Mesendoderm (in vitro differentiated cells): Measurements from ENCODE around the gene TNNI3K.

ENCODE experiments used
- DNase-seq: peaks from one replicate; pipeline ENCODE4 v3.0.0; 2013
- H2AK5ac ChIP-seq: 2 replicates; pipeline ENCODE4 v1.6.1; 2013; ENCODE audit warnings: low read length, inconsistent platforms
- H2BK120ac ChIP-seq: 2 replicates; pipeline ENCODE4 v1.6.1; 2013; ENCODE audit warnings: low read depth, mild to moderate bottlenecking, low read length, moderate library complexity, mixed read lengths
- H2BK15ac ChIP-seq: replicated peaks from 2 replicates; pipeline ENCODE4 v1.6.1; 2013; ENCODE audit warnings: low read depth, mild to moderate bottlenecking, moderate library complexity
- H2BK5ac ChIP-seq: 2 replicates; pipeline ENCODE4 v1.6.1; 2013; ENCODE audit warnings: low read length, inconsistent platforms
- H3K18ac ChIP-seq: 2 replicates; pipeline ENCODE4 v1.6.1; 2013; ENCODE audit warnings: mild to moderate bottlenecking, low read length, mixed read lengths
- H3K23ac ChIP-seq: one replicate; pipeline ENCODE4 v1.6.1; 2013; ENCODE audit warnings: low read length
- H3K27ac ChIP-seq: 2 replicates; pipeline ENCODE4 v1.5.1; 2013; ENCODE audit warnings: low read depth, mild to moderate bottlenecking, inconsistent platforms, low read length, moderate library complexity
- H3K27me3 ChIP-seq: 2 replicates; pipeline ENCODE4 v1.6.1; 2013; ENCODE audit warnings: low read length, control low read depth, mild to moderate bottlenecking, inconsistent platforms; ENCODE audit not compliant: insufficient read depth, poor library complexity
- H3K36me3 ChIP-seq: 2 replicates; pipeline ENCODE4 v1.6.1; 2013; ENCODE audit warnings: low read length, inconsistent platforms; ENCODE audit not compliant: control insufficient read depth, insufficient read depth
- H3K4ac ChIP-seq: one replicate; pipeline ENCODE4 v1.6.1; 2013; ENCODE audit warnings: low read depth, mild to moderate bottlenecking, low read length, moderate library complexity
- H3K4me1 ChIP-seq: 2 replicates; pipeline ENCODE4 v1.6.1; 2013; ENCODE audit warnings: low read depth, low read length, inconsistent platforms; ENCODE audit not compliant: control insufficient read depth
- H3K4me2 ChIP-seq: 2 replicates; pipeline ENCODE4 v1.6.1; 2013; ENCODE audit warnings: low read length
- H3K4me3 ChIP-seq: 2 replicates; pipeline ENCODE4 v1.5.1; 2013; ENCODE audit warnings: mild to moderate bottlenecking, low read length
- H3K56ac ChIP-seq: one replicate; pipeline ENCODE4 v1.6.1; 2013; ENCODE audit warnings: low read length
- H3K79me1 ChIP-seq: 2 replicates; pipeline ENCODE4 v1.6.1; 2013; ENCODE audit warnings: low read length, inconsistent platforms
- H3K79me2 ChIP-seq: 2 replicates; pipeline ENCODE4 v1.6.1; 2013; ENCODE audit warnings: mild to moderate bottlenecking, low read length; ENCODE audit not compliant: control insufficient read depth, insufficient read depth
- H3K9ac ChIP-seq: 2 replicates; pipeline ENCODE4 v1.6.1; 2013; ENCODE audit warnings: low read length, inconsistent platforms
- H4K5ac ChIP-seq: one replicate; pipeline ENCODE4 v1.6.1; 2013; ENCODE audit warnings: low read length
- H4K8ac ChIP-seq: one replicate; pipeline ENCODE4 v1.6.1; 2013; ENCODE audit warnings: low read depth, mild to moderate bottlenecking, control low read depth, low read length, moderate library complexity
- WGBS: extraction: QIAGEN DNeasy Blood & Tissue Kit; methylation state at CpG from one replicate; pipeline ENCODE4 v1.1.7; 2013; ENCODE audit warnings: low lambda C conversion rate, missing lambda C conversion rate; ENCODE audit not compliant: insufficient coverage; ENCODE audit errors: extremely low coverage; 5-methylcytosine and 5-hydroxymethylcytosine counted together

TNNI3K gene

GRCh38 chr1:74237035-74237434, 1.8 kb downstream of the TNNI3K start:
- H2BK5ac ChIP-seq: no peak overlapping the region
- no peak overlapping the region for H3K4ac ChIP-seq
- no peak overlapping the region for H3K56ac ChIP-seq
- H4K8ac ChIP-seq: no peak overlapping the region
- DNase-seq: no peak
- no peak overlapping the region for H3K23ac ChIP-seq
- no peaks in the 10 kb centered on the region for H3K4me1 ChIP-seq
- H3K27me3 ChIP-seq: no peaks in the 10 kb centered on the region
- no peak overlapping the region for H3K27ac ChIP-seq
- no peak overlapping the region for H2AK5ac ChIP-seq
- H3K9ac ChIP-seq: no peak overlapping the region
- H2BK120ac ChIP-seq: no peak overlapping the region
- H2BK15ac ChIP-seq: no peak overlapping the region
- no peaks in the 10 kb centered on the region for H3K79me1 ChIP-seq
- H3K4me3 ChIP-seq: no peak overlapping the region
- no peak overlapping the region for H3K4me2 ChIP-seq
- no peak overlapping the region for H4K5ac ChIP-seq
- H3K36me3 ChIP-seq: no peaks in the 10 kb centered on the region
- no CpG with 5 or more reads among the region's 1 CpG for WGBS
- H3K18ac ChIP-seq: no peak overlapping the region
- no peaks in the 10 kb centered on the region for H3K79me2 ChIP-seq

- no peak overlapping the region for H4K5ac ChIP-seq
- H3K27me3 ChIP-seq: no peaks in the 10 kb centered on the region
- no peak overlapping the region for H3K56ac ChIP-seq
- no peaks in the 10 kb centered on the region for H3K4me1 ChIP-seq
- no peak overlapping the region for H3K18ac ChIP-seq
- no peak overlapping the region for H2BK120ac ChIP-seq
- H3K4me3 ChIP-seq: no peak overlapping the region
- no peak overlapping the region for H3K4ac ChIP-seq
- no peak overlapping the region for H2AK5ac ChIP-seq
- no peak overlapping the region for H4K8ac ChIP-seq
- no peaks in the 10 kb centered on the region for H3K36me3 ChIP-seq
- no peak overlapping the region for H3K9ac ChIP-seq
- H3K4me2 ChIP-seq: no peak overlapping the region
- no peaks in the 10 kb centered on the region for H3K79me2 ChIP-seq
- no peak for DNase-seq
- WGBS: no CpG with 5 or more reads among the region's 4 CpGs
- H3K79me1 ChIP-seq: no peaks in the 10 kb centered on the region
- no peak overlapping the region for H2BK15ac ChIP-seq
- no peak overlapping the region for H3K27ac ChIP-seq
- no peak overlapping the region for H2BK5ac ChIP-seq
- H3K23ac ChIP-seq: no peak overlapping the region
These were observed 2.6 kb downstream of the TNNI3K start for GRCh38 chr1:74237787-74238186.

GRCh38 chr1:74245168-74245772, 10.1 kb downstream of the TNNI3K start:
- Histone ChIP-seq H2BK15ac (no peak overlapping the region), H3K56ac (no peak overlapping the region), H3K79me2 (no peaks in the 10 kb centered on the region), H3K4me2 (no peak overlapping the region), H3K9ac (no peak overlapping the region), H2BK120ac (no peak overlapping the region), H4K8ac (no peak overlapping the region), H2BK5ac (no peak overlapping the region), H2AK5ac (no peak overlapping the region), H3K4me1 (peaks cover 4% of the 10 kb centered on the region), H3K4me3 (no peak overlapping the region), H3K18ac (peak overlapping the region; percentile 80), H3K27me3 (no peaks in the 10 kb centered on the region), H3K36me3 (no peaks in the 10 kb centered on the region), H3K23ac (no peak overlapping the region), H3K79me1 (no peaks in the 10 kb centered on the region), H3K27ac (peak overlapping the region; percentile 66), H4K5ac (no peak overlapping the region), H3K4ac (no peak overlapping the region)
- DNase-seq: peak; percentile 97
- no CpG with 5 or more reads among the region's 2 CpGs for WGBS

GRCh38 chr1:74246315-74246714, 11.1 kb downstream of the TNNI3K start:
- no peak overlapping the region for H2BK15ac ChIP-seq
- no peak overlapping the region for H3K9ac ChIP-seq
- no peak for DNase-seq
- peaks cover 4% of the 10 kb centered on the region for H3K4me1 ChIP-seq
- H2BK5ac ChIP-seq: no peak overlapping the region
- H3K79me2 ChIP-seq: no peaks in the 10 kb centered on the region
- H3K56ac ChIP-seq: no peak overlapping the region
- no peak overlapping the region for H3K4me3 ChIP-seq
- H3K4ac ChIP-seq: no peak overlapping the region
- H3K4me2 ChIP-seq: no peak overlapping the region
- H4K8ac ChIP-seq: no peak overlapping the region
- H3K27me3 ChIP-seq: no peaks in the 10 kb centered on the region
- H3K79me1 ChIP-seq: no peaks in the 10 kb centered on the region
- no CpG with 5 or more reads among the region's 2 CpGs for WGBS
- no peak overlapping the region for H3K18ac ChIP-seq
- H4K5ac ChIP-seq: no peak overlapping the region
- H2BK120ac ChIP-seq: no peak overlapping the region
- H3K23ac ChIP-seq: no peak overlapping the region
- H3K27ac ChIP-seq: no peak overlapping the region
- H2AK5ac ChIP-seq: no peak overlapping the region
- H3K36me3 ChIP-seq: no peaks in the 10 kb centered on the region

GRCh38 chr1:74247881-74248528, 12.8 kb downstream of the TNNI3K start:
- Histone ChIP-seq H3K9ac (no peak overlapping the region), H3K4me2 (no peak overlapping the region), H3K4ac (no peak overlapping the region), H3K27ac (no peak overlapping the region), H3K79me1 (no peaks in the 10 kb centered on the region), H4K5ac (no peak overlapping the region), H2AK5ac (no peak overlapping the region), H3K36me3 (no peaks in the 10 kb centered on the region), H3K27me3 (no peaks in the 10 kb centered on the region), H2BK120ac (no peak overlapping the region), H3K4me1 (peaks cover 5% of the 10 kb centered on the region), H3K18ac (no peak overlapping the region), H4K8ac (no peak overlapping the region), H2BK5ac (no peak overlapping the region), H3K56ac (no peak overlapping the region), H3K23ac (no peak overlapping the region), H2BK15ac (no peak overlapping the region), H3K79me2 (no peaks in the 10 kb centered on the region), H3K4me3 (no peak overlapping the region)
- DNase-seq: no peak
- no CpG with 5 or more reads among the region's 22 CpGs for WGBS
